Stimulated activated CD8-positive, alpha-beta memory T cell treated with anti-CD3 and anti-CD28 coated beads, Interleukin-15, amount 100 ng/mL, for 1 hour (primary cell): Measurements from ENCODE around the gene SLC25A30.
"Not testable (repeated sequence)": the region's sequence is repeated elsewhere in the genome, so short reads cannot be mapped to it uniquely, and the experiment has no call there.

ENCODE experiments used
- DNase-seq: peaks from one replicate; pipeline ENCODE4 v3.0.0-alpha.2; 2020; ENCODE audit warnings: low read depth

Gene SLC25A30

GRCh38 chr13:45367358-45367757 is 50.8 kb downstream of the SLC25A30 start:
- peak; percentile 77 for DNase-seq

DNA sequence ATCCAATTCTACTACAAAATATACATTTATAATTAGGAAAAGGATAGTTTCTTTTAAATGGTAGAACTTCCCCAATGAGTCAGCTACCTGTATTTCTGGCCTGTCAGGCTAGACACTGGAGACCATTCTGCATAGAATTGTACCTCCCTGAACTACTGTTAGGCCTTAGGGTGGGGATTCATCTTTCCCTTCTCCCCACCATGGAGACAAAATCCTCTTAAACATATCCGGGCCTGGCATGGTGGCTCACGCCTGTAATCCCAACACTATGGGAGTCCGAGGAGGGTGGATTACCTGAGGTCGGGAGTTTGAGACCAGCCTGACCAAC is 52.7 kb downstream of the SLC25A30 start:
- DNase-seq: no peak

DNA sequence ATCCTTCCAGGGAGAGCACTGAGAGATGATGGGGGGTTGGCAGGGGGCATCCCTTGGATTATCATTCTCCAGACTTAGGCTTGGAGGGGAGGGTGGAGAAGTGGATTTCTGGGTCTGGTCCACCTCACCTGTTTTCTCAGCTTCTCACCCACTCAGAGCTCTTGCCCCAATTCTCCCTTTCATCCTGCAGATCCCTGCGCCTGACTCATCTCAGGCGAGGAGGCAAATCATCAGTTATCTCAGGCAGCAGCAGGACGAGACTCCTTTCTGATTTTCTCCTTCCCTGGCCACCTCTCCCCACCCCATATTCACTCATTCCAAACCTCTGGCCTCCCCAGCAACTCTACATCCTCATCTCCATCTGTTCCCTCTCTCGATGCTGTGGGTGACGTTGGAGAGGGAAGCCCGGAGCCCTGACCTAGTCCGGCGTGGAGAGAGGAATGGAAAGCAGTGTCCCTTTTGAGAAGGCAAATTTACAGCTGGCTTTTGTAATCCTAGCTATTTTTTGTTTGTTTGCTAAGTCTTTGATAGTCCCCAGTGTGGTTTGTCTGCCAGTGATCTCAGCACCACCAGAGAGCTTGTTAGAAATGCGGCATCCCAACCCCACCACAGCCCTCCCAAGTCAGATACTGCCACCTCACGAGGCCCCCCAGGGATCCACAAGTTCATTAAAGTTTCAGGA is 53.2 kb downstream of the SLC25A30 start:
- DNase-seq: no peak

DNA sequence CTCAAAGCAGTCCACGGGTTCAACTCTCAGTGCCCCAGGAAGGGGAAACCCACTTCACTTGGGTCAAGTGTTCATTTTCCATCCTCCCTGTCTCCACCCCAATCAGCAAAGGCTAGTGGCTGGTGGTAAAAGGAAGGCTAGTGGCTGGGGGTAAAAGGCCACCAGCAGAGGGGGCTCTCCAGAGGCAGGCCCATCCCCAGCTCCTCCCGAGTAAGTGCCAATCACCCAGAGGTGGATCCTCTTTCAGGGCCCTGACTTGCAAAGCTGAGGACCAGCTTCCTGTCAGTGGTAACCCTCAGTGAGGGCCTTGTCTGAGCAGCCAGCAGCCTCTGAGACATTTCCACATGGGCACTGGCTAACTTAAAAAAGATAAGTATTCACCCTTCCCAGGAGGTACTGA is 55.2 kb downstream of the SLC25A30 start:
- no peak for DNase-seq

DNA sequence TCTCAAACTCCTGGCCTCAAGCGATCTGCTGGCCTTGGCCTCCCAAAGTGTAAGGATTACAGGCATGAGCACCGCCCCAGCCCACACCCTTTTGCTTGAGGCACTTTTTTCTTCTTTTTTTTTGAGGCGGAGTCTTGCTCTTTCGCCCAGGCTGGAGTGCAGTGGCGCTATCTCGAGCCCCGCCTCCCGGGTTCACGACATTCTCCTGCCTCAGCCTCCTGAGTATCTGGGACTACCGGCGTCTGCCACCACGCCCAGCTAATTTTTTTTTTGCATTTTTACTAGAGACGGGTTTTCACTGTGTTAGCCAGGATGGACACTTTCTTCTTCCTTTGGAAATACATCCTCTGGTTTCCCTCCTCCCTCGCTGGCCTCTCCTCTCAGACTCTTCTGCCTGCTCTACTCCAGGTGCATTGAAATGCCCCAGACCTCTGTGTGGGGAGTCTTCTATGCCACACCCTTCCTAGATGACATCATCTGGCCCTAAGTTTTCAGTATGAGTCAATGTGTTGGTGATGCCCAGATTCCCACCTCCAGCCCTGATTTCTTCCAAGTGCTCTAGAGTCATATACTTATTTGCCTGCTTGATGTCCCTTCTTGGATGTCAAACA is 56.5 kb downstream of the SLC25A30 start:
- DNase-seq: no peak

DNA sequence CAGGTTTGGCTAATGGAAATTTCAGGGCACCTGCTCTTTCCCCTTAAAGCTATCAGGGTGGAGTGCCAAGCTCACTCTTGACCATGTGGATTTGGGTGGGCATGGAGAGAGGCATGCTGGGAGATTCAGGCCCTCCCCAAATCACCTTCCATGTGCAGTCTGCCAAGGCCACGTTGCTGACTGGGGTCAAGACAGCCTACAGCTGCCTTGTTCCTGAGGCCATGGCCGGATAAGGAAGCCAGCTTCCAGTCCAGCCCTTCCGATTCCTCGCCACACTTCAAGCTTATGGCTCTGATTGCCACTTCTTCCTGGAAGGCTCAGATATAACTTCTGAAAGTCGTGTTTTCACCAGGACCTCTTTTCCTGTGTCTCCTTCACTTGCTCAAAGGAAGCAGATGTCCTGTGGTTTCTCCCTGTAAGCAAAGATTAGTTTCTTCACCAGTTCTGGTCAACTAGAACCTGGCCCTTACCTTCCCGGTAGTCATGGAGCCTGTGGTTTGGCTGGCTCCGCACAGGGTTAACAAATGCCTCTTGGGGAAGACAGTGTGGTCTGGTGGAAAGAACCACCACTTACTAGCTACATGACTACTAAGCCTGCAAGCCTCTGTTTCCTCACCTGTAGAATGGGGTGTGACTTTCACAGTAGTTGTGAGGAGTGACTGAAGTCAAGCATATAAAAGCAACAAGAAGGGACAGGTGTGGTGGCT is 61.1 kb downstream of the SLC25A30 start:
- no peak for DNase-seq

DNA sequence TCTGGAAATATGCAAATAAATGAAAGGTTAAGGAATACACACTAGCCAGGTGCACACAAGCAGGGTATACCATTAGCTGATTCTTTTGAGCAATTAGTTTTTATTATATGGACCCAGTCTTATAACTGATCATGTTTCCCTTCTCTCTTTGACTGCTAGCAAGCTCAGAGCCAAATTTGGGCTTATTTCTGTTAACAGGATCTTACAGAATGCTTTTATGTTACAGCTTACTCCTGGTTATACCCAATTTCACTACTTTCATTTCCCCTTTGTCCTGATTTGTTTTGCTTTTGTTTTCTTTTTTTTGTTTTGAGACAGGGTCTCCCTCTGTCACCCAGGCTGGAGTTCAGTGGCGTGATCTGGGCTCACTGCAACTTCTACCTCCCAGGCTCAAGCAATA is 64.3 kb downstream of the SLC25A30 start:
- DNase-seq: no peak

DNA sequence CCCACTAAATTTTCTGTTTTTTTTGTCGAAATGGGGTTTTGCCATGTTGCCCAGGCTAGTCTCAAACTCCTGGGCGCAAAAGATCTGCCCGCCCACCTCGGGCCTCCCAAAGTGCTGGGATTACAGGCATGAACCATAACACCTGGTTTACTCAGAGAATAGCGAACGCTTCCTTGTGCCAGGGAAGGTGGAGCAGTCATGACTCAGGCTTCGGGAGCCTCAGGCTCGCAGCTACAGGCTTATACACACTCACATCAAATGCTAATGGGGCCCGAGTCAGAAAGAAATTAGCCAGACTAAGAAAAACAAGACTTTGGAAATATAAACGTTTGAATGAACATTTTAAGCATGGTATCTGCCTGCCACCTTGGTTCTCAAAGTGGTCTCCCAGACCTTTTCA is 66.1 kb downstream of the SLC25A30 start:
- DNase-seq: no peak

DNA sequence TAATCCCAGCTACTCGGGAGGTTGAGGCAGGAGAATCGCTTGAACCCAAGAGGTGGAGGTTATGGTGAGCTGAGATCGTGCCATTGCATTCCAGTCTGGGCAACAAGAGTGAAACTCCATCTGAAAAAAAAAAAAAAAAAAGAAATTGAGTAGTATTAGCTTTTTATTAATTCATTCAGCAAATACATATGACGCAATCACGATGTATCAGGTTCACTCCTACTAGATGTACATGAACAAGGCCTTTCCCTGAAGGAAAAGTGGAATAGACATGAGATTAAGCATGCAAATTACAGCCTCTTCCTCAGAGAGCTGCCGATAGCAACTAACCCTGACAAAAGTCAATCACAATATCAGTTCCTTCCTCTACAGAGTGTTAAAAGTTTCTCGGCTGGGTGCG is 68.0 kb downstream of the SLC25A30 start:
- DNase-seq: no peak

- DNase-seq: no peak
These were observed 68.7 kb downstream of the SLC25A30 start for GRCh38 chr13:45349438-45349837.

DNA sequence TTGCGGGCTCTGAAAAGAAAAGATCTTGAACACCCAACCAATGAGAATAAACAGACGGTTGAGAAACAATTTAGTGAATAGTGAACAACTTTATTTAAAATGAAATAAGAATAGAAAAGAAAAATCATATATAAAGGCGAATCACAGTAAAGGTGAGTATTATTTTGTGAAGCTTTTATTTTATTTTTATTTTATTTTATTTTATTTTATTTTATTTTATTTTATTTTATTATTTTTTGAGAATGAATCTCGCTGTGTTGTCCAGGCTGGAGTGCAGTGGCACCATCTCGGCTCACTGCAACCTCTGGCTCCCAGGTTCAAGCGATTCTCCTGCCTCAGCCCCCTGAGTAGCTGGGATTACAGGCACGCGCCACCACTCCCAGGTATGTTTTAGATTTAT is 74.1 kb downstream of the SLC25A30 start:
- not testable (repeated sequence) for DNase-seq
